Measurements from ENCODE around the gene SLC38A11. TPM values are rescaled to one million over a fixed set of nuclear protein-coding genes. Genes with fewer than 3 reads are reported as not detected.

SLC38A11 gene
- total and polyA plus RNA-seq, 2 donors (not counting 1 experiment from before 2014, with no cell fraction given), result 0.50 to 1.1 TPM

DNA sequence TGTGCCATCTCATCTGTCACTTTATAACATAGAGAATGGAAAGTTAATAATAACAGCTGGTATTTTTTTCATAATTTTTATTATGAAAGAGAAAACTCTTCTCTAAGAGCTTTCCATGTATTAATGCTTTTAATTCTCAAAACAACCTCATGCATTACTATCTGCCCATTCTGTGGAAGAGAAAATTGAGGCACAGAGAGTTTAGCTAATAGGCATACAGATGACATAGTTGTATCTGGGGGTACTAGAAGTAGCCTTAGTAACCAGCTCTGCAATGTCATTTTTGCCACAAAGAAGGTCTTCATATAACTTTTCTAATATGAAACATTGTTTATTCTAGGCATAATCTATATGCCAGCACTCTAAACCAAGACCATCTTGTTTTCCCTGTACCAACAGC is 77.4 kb downstream of the SLC38A11 start:
- H3K79me2 ChIP-seq (ENCODE audit: control insufficient read depth, insufficient read depth, low read length), result no peaks in the 10 kb centered on the region
- H3K27me3 ChIP-seq (ENCODE audit: control insufficient read depth, insufficient read depth, low read length), result no peaks in the 10 kb centered on the region
- H3K4me3 ChIP-seq (replicated peaks in 1 of 4; ENCODE audit: control extremely low read depth in 1 of 4, insufficient read depth in 1 of 4, low read depth in 3 of 4, low read length in 4 of 4), result no peak overlapping the region
- no peak overlapping the region for H3K27ac ChIP-seq (ENCODE audit: insufficient read depth, low read length)
- H4K20me1 ChIP-seq (ENCODE audit: control insufficient read depth, extremely low read depth, insufficient read depth, low read length), result no peaks in the 10 kb centered on the region
- no peaks in the 10 kb centered on the region for H3K9me3 ChIP-seq (ENCODE audit: control insufficient read depth, insufficient read depth, low read depth, low read length)
- DNase-seq (ENCODE audit: low read depth in 2 of 2), result no peak
- no peak overlapping the region for H2AFZ ChIP-seq (ENCODE audit: low read length)
- TF ChIP-seq, protein P1, sequence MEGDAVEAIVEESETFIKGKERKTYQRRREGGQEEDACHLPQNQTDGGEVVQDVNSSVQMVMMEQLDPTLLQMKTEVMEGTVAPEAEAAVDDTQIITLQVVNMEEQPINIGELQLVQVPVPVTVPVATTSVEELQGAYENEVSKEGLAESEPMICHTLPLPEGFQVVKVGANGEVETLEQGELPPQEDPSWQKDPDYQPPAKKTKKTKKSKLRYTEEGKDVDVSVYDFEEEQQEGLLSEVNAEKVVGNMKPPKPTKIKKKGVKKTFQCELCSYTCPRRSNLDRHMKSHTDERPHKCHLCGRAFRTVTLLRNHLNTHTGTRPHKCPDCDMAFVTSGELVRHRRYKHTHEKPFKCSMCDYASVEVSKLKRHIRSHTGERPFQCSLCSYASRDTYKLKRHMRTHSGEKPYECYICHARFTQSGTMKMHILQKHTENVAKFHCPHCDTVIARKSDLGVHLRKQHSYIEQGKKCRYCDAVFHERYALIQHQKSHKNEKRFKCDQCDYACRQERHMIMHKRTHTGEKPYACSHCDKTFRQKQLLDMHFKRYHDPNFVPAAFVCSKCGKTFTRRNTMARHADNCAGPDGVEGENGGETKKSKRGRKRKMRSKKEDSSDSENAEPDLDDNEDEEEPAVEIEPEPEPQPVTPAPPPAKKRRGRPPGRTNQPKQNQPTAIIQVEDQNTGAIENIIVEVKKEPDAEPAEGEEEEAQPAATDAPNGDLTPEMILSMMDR (conservative IDR thresholded peaks at IDR 0.05 in 1 of 2, IDR thresholded peaks at IDR 0.05 in 1 of 2; ENCODE audit: low read depth in 1 of 2, low read length in 2 of 2), result no peak
- TF ChIP-seq EZH2 (IDR thresholded peaks at IDR 0.05; ENCODE audit: low read length, missing control alignments), result no peak
- H3K4me2 ChIP-seq (ENCODE audit: extremely low read depth, insufficient read depth, low read length), result no peak overlapping the region
- no peaks in the 10 kb centered on the region for H3K36me3 ChIP-seq (ENCODE audit: control insufficient read depth, insufficient read depth, low read length)
- H3K4me1 ChIP-seq (ENCODE audit: control insufficient read depth, extremely low read depth, insufficient read depth, low read length), result no peaks in the 10 kb centered on the region
- H3K9ac ChIP-seq (ENCODE audit: insufficient read depth, low read length), result no peak overlapping the region

GRCh38 chr2:164877169-164877568 is 78.2 kb downstream of the SLC38A11 start:
- H3K4me2 ChIP-seq (ENCODE audit: extremely low read depth, insufficient read depth, low read length), result no peak overlapping the region
- no peak overlapping the region for H3K4me3 ChIP-seq (replicated peaks in 1 of 4; ENCODE audit: control extremely low read depth in 1 of 4, insufficient read depth in 1 of 4, low read depth in 3 of 4, low read length in 4 of 4)
- H3K9me3 ChIP-seq (ENCODE audit: control insufficient read depth, insufficient read depth, low read depth, low read length), result no peaks in the 10 kb centered on the region
- no peaks in the 10 kb centered on the region for H3K36me3 ChIP-seq (ENCODE audit: control insufficient read depth, insufficient read depth, low read length)
- no peak overlapping the region for H3K9ac ChIP-seq (ENCODE audit: insufficient read depth, low read length)
- H4K20me1 ChIP-seq (ENCODE audit: control insufficient read depth, extremely low read depth, insufficient read depth, low read length), result no peaks in the 10 kb centered on the region
- no peak overlapping the region for H2AFZ ChIP-seq (ENCODE audit: low read length)
- TF ChIP-seq EZH2 (IDR thresholded peaks at IDR 0.05; ENCODE audit: low read length, missing control alignments), result no peak
- TF ChIP-seq, protein P1 (conservative IDR thresholded peaks at IDR 0.05 in 1 of 2, IDR thresholded peaks at IDR 0.05 in 1 of 2; ENCODE audit: low read depth in 1 of 2, low read length in 2 of 2), result no peak
- H3K27ac ChIP-seq (ENCODE audit: insufficient read depth, low read length), result no peak overlapping the region
- no peaks in the 10 kb centered on the region for H3K4me1 ChIP-seq (ENCODE audit: control insufficient read depth, extremely low read depth, insufficient read depth, low read length)
- H3K27me3 ChIP-seq (ENCODE audit: control insufficient read depth, insufficient read depth, low read length), result no peaks in the 10 kb centered on the region
- no peak for DNase-seq (ENCODE audit: low read depth in 2 of 2)
- no peaks in the 10 kb centered on the region for H3K79me2 ChIP-seq (ENCODE audit: control insufficient read depth, insufficient read depth, low read length)

GRCh38 chr2:164875334-164876205 is 79.8 kb downstream of the SLC38A11 start:
- no peak overlapping the region for H3K4me2 ChIP-seq (ENCODE audit: extremely low read depth, insufficient read depth, low read length)
- TF ChIP-seq, protein P1 (conservative IDR thresholded peaks at IDR 0.05 in 1 of 2, IDR thresholded peaks at IDR 0.05 in 1 of 2; ENCODE audit: low read depth in 1 of 2, low read length in 2 of 2), result no peak
- no peak for TF ChIP-seq EZH2 (IDR thresholded peaks at IDR 0.05; ENCODE audit: low read length, missing control alignments)
- H3K79me2 ChIP-seq (ENCODE audit: control insufficient read depth, insufficient read depth, low read length), result no peaks in the 10 kb centered on the region

More at GRCh38 chr2:164875334-164876205, 79.8 kb downstream of the SLC38A11 start:
- no peaks in the 10 kb centered on the region for H3K27me3 ChIP-seq (ENCODE audit: control insufficient read depth, insufficient read depth, low read length)
- no peaks in the 10 kb centered on the region for H4K20me1 ChIP-seq (ENCODE audit: control insufficient read depth, extremely low read depth, insufficient read depth, low read length)
- no peaks in the 10 kb centered on the region for H3K36me3 ChIP-seq (ENCODE audit: control insufficient read depth, insufficient read depth, low read length)
- no peak overlapping the region for H2AFZ ChIP-seq (ENCODE audit: low read length)
- H3K9ac ChIP-seq (ENCODE audit: insufficient read depth, low read length), result no peak overlapping the region
- H3K27ac ChIP-seq (ENCODE audit: insufficient read depth, low read length), result no peak overlapping the region
- H3K4me1 ChIP-seq (ENCODE audit: control insufficient read depth, extremely low read depth, insufficient read depth, low read length), result no peaks in the 10 kb centered on the region
- H3K9me3 ChIP-seq (ENCODE audit: control insufficient read depth, insufficient read depth, low read depth, low read length), result no peaks in the 10 kb centered on the region
- no peak for DNase-seq (ENCODE audit: low read depth in 2 of 2)
- H3K4me3 ChIP-seq (replicated peaks in 1 of 4; ENCODE audit: control extremely low read depth in 1 of 4, insufficient read depth in 1 of 4, low read depth in 3 of 4, low read length in 4 of 4), result no peak overlapping the region

Measured in fibroblast of lung (primary cell).